Stomach (tissue), 4 donors: Measurements from ENCODE around the gene HLCS.

Source experiments
- EP300 ChIP-seq: sonication (generic); formaldehyde crosslinking; IDR thresholded peaks from one replicate; pipeline ENCODE4 v1.6.1; 2017; ENCODE audit warnings: antibody characterized with exemption
- POLR2AphosphoS5 ChIP-seq, 3 donors: sonication (generic); formaldehyde crosslinking; IDR thresholded peaks; one replicate each; pipeline ENCODE4 v1.6.1; 2016; ENCODE audit warnings: antibody characterized with exemption in 3 of 3
- TF ChIP-seq, protein P1 (sequence below), 7 experiments: fragments of 450-650 bp in 4 of 7; fragments of 200-600 bp in 3 of 7; sonication (generic) in 3 of 7; IDR thresholded peaks; one replicate each; pipeline ENCODE4 v1.5.1; 2016 to 2019; ENCODE audit warnings: antibody characterized with exemption in 7 of 7, control low read depth in 2 of 7, mild to moderate bottlenecking in 1 of 7

DNA sequence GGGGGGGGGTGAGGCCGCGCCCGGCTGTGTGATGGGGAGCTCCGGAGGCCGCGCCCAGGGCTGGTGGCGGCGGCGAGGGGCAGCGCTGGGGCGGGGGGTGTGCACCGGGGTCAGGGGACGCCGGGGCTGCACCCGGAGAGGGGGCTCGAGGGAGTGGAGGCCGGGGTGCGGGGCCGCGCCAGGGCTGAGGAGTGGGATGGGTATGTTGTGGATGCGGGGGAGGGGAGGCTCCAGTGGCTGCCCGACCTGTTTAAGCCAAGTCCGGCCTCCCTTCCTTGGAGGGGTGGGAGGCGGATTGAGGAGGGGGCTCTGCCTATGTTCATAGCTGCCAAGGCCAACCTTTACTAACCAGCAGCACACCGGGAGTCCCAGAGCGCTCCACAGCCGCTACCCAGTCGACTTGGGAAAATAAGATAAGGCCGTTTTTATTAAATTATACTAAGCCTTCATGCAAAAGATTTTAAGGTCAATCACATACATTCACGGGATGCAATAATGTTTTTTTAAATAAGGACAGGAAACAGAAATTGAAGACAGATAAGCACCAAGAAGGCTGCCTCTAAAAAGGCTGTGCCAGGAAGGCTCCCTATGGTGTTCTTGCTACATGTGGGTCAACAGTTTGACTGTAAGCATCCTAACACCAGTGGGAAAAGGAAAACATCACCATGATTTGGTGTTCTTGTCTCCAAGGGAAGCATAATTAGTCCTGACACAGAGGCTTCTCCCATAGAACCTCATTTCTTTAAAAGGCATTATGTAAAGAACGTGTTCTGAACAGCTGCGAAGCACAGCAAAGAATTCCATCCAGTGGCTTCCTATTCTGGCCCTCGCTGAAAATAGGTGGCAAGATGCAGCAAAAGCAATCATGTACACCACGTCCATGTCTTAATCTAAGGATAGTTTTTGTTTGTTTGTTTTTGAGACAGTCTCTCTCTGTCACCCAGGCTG lies 626 bp upstream of the HLCS start:
- TF ChIP-seq, protein P1, sequence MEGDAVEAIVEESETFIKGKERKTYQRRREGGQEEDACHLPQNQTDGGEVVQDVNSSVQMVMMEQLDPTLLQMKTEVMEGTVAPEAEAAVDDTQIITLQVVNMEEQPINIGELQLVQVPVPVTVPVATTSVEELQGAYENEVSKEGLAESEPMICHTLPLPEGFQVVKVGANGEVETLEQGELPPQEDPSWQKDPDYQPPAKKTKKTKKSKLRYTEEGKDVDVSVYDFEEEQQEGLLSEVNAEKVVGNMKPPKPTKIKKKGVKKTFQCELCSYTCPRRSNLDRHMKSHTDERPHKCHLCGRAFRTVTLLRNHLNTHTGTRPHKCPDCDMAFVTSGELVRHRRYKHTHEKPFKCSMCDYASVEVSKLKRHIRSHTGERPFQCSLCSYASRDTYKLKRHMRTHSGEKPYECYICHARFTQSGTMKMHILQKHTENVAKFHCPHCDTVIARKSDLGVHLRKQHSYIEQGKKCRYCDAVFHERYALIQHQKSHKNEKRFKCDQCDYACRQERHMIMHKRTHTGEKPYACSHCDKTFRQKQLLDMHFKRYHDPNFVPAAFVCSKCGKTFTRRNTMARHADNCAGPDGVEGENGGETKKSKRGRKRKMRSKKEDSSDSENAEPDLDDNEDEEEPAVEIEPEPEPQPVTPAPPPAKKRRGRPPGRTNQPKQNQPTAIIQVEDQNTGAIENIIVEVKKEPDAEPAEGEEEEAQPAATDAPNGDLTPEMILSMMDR (IDR thresholded peaks at IDR 0.05): no peak
- TF ChIP-seq EP300 (no peak), POLR2AphosphoS5 (IDR thresholded peaks at IDR 0.05) (no peak)
